ENCODE results near the gene FAM216A.

FAM216A gene

DNA sequence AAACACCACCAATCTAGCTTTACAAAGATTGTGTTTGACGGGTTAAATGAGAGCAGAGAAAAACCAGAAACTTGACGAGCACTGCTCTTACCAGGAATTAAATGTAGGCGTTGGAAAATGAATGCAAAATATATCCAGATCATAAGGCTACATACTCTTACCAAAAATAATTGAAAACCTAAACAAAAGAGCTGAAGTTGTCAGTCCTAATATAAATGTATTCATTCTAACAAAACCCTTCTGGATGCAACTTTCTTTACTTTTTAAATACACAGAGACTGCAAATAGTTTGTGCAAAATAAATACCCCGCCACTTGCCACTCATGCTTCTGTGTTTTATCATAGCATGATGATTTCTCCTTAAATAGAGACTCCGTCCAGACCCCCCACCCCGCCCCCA lies 66.2 kb downstream of the FAM216A start:
- TF ChIP-seq, protein P1, sequence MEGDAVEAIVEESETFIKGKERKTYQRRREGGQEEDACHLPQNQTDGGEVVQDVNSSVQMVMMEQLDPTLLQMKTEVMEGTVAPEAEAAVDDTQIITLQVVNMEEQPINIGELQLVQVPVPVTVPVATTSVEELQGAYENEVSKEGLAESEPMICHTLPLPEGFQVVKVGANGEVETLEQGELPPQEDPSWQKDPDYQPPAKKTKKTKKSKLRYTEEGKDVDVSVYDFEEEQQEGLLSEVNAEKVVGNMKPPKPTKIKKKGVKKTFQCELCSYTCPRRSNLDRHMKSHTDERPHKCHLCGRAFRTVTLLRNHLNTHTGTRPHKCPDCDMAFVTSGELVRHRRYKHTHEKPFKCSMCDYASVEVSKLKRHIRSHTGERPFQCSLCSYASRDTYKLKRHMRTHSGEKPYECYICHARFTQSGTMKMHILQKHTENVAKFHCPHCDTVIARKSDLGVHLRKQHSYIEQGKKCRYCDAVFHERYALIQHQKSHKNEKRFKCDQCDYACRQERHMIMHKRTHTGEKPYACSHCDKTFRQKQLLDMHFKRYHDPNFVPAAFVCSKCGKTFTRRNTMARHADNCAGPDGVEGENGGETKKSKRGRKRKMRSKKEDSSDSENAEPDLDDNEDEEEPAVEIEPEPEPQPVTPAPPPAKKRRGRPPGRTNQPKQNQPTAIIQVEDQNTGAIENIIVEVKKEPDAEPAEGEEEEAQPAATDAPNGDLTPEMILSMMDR (IDR thresholded peaks at IDR 0.05; ENCODE audit: borderline replicate concordance, insufficient read depth, low read depth, low read length), result no peak
- H3K4me3 ChIP-seq (ENCODE audit: low read depth, low read length), result no peak overlapping the region

DNA sequence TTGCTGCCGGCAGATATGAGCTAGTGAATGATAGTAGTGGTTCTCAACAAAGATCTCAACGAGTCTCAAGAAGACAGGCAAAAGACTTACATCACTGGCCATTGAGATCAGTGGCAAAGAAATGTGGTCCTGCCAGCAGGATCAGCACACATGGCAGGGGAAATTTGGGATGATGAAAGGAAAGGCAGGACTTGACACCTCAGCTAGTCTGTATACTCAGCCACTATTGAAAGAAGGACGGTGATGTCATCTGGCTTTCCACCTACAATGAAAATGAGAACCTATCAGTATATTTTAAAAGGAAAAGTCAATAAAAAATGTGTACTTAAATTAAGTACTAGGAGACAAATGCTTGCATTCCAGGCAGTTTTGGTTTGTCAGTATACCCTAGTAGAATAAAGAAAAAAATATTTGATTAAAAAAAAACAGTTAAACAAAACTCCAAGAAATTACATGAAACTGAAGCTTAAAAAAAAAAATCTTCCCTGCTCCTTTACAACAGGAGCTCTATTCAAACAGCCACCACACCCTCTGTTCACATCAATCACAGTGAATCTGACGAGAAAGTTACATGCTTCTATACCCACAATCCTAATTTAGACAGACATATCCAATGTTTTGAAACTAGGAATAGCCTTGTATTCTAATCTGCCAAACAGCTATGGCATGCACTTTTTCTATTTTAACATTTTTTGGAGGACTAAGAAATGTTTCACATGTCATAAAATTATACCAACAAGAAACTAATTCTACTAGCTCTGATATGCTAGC lies 68.4 kb downstream of the FAM216A start:
- TF ChIP-seq, protein P1 (IDR thresholded peaks at IDR 0.05; ENCODE audit: borderline replicate concordance, insufficient read depth, low read depth, low read length), result no peak
- H3K4me3 ChIP-seq (ENCODE audit: low read depth, low read length), result no peak overlapping the region

DNA sequence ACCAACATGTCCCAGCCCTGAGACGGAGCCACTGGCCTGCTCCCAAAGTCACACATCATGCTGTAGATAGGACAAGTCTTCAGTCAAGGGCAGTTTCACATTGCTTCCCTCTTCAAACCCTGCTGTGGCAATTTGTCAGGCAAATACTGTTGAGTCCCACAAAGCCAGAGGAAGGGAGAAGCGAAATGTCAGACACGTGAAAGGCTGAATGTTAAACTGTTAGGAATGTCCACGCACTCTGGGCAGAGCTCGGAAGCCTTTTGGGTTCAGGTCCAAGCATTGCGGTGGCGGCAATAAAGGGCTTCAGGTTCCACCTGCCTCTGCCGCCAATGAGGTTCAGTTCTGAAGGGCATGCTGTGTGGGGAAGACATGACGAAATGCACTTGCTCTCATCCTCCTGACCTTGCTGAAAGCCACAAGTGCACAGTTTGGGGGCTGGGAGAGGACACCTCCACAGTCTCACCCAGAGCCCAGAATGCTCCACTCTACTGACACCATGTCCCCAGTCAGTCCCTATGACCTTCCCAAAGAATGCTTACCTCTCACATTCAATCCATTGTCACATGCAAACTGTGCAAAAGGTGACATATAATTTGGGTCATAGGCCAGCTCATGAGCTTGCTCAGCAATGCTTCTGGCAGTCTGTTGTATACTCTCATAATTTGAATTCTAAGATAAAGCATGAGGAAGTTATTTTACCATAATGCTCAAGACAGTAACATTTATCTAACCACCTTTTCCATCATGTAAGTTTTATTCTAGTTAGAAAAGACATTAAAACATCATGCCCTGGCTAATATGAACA lies 69.2 kb downstream of the FAM216A start:
- no peak overlapping the region for H3K4me3 ChIP-seq (ENCODE audit: low read depth, low read length)
- TF ChIP-seq, protein P1 (IDR thresholded peaks at IDR 0.05; ENCODE audit: borderline replicate concordance, insufficient read depth, low read depth, low read length), result no peak

DNA sequence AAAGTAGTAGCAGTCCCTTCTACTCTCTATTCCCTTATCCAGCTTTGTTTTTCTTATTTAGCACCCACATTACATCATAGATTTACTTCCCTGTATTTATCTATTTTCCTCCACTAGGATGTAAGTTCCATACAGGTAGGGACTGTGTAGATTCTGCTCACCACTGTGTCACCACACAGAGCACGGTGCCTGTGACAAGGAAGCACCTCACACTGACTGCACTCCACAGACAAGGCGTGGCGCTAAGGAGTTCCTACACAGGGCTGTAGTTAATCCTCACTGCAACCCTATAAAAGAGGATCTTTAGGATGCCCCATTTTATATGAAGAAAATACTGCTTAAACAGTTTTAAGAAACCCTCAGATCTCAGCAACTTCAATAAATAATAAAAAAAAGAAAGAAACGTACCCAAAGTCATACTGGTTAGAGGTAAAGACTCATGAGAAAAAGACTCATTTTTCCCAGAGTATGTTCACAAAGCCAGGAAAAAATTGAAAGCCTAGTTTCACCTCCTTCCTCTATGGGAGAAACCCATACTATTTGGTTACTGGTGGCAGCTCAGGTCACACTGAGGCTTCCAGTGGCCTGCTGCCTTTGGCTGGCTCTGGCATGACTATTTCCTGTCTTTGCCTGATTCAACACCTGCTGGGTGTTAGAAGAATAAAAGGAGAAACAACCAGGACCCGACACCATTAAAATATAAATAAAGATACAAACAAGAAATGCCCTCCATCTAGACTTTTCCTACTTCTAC lies 70.4 kb downstream of the FAM216A start:
- TF ChIP-seq, protein P1 (IDR thresholded peaks at IDR 0.05; ENCODE audit: borderline replicate concordance, insufficient read depth, low read depth, low read length), result no peak
- no peak overlapping the region for H3K4me3 ChIP-seq (ENCODE audit: low read depth, low read length)

Data from GM12875 (cell line).